ENCODE results near the gene ABCC6. TPM values are rescaled to one million over a fixed set of nuclear protein-coding genes. Genes with fewer than 3 reads are reported as not detected.

The ABCC6 gene
- total RNA-seq, 1 experiment from 2014 or later, result 2.9 TPM

GRCh38 chr16:16159662-16160061, 63.6 kb downstream of the ABCC6 start:
- POLR2A ChIA-PET, result no interaction called here
- H3K4me3 ChIP-seq (ENCODE audit: low read depth in 2 of 2, low read length in 2 of 2), result no peak overlapping the region
- TF ChIP-seq POLR2AphosphoS5 (IDR thresholded peaks at IDR 0.05; ENCODE audit: low read depth, low read length), result no peak
- H3K27me3 ChIP-seq (ENCODE audit: control insufficient read depth, insufficient read depth, low read length), result no peaks in the 10 kb centered on the region
- in situ Hi-C loops (cut with HindIII; ENCODE audit: low pct_unique_long_range_greater_than_20kb, low sequenced_read_pairs) (no loop called here), intact Hi-C loops (cut with micrococcal nuclease; ENCODE audit: unreplicated experiment) (no loop called here)
- BruUV-seq (replicated peaks), result no TSS peak
- DNase-seq (ENCODE audit: low read depth, low spot score) (no peak), ATAC-seq (no peak)
- H3K4me1 ChIP-seq (ENCODE audit: control insufficient read depth, insufficient read depth, low read length), result no peaks in the 10 kb centered on the region
- H3K27ac ChIP-seq (ENCODE audit: low read length), result no peak overlapping the region
- no peaks in the 10 kb centered on the region for H3K36me3 ChIP-seq (ENCODE audit: control insufficient read depth, insufficient read depth, low read length)
- H3K9me3 ChIP-seq (ENCODE audit: control insufficient read depth, insufficient read depth, low read depth, low read length), result no peaks in the 10 kb centered on the region
- CTCF ChIA-PET, result no interaction called here

GRCh38 chr16:16158741-16159374, 64.4 kb downstream of the ABCC6 start:
- Histone ChIP-seq H3K36me3 (ENCODE audit: control insufficient read depth, insufficient read depth, low read length) (no peaks in the 10 kb centered on the region), H3K4me3 (ENCODE audit: low read depth in 2 of 2, low read length in 2 of 2) (no peak overlapping the region), H3K27me3 (ENCODE audit: control insufficient read depth, insufficient read depth, low read length) (no peaks in the 10 kb centered on the region), H3K27ac (ENCODE audit: low read length) (no peak overlapping the region), H3K4me1 (ENCODE audit: control insufficient read depth, insufficient read depth, low read length) (no peaks in the 10 kb centered on the region), H3K9me3 (ENCODE audit: control insufficient read depth, insufficient read depth, low read depth, low read length) (no peaks in the 10 kb centered on the region)
- BruUV-seq (replicated peaks), result no TSS peak
- ATAC-seq (no peak), DNase-seq (ENCODE audit: low read depth, low spot score) (no peak)
- in situ Hi-C loops (cut with HindIII; ENCODE audit: low pct_unique_long_range_greater_than_20kb, low sequenced_read_pairs), result no loop called here
- TF ChIP-seq, protein P1, sequence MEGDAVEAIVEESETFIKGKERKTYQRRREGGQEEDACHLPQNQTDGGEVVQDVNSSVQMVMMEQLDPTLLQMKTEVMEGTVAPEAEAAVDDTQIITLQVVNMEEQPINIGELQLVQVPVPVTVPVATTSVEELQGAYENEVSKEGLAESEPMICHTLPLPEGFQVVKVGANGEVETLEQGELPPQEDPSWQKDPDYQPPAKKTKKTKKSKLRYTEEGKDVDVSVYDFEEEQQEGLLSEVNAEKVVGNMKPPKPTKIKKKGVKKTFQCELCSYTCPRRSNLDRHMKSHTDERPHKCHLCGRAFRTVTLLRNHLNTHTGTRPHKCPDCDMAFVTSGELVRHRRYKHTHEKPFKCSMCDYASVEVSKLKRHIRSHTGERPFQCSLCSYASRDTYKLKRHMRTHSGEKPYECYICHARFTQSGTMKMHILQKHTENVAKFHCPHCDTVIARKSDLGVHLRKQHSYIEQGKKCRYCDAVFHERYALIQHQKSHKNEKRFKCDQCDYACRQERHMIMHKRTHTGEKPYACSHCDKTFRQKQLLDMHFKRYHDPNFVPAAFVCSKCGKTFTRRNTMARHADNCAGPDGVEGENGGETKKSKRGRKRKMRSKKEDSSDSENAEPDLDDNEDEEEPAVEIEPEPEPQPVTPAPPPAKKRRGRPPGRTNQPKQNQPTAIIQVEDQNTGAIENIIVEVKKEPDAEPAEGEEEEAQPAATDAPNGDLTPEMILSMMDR (IDR thresholded peaks at IDR 0.05), result no peak
- TF ChIP-seq SIN3A (IDR thresholded peaks at IDR 0.05; ENCODE audit: borderline replicate concordance, insufficient read depth, low read depth, low read length) (no peak), TCF7L2 (IDR thresholded peaks at IDR 0.05; ENCODE audit: low read depth, low read length) (no peak), POLR2AphosphoS5 (IDR thresholded peaks at IDR 0.05; ENCODE audit: low read depth, low read length) (no peak)
- TF ChIP-seq, protein P2, sequence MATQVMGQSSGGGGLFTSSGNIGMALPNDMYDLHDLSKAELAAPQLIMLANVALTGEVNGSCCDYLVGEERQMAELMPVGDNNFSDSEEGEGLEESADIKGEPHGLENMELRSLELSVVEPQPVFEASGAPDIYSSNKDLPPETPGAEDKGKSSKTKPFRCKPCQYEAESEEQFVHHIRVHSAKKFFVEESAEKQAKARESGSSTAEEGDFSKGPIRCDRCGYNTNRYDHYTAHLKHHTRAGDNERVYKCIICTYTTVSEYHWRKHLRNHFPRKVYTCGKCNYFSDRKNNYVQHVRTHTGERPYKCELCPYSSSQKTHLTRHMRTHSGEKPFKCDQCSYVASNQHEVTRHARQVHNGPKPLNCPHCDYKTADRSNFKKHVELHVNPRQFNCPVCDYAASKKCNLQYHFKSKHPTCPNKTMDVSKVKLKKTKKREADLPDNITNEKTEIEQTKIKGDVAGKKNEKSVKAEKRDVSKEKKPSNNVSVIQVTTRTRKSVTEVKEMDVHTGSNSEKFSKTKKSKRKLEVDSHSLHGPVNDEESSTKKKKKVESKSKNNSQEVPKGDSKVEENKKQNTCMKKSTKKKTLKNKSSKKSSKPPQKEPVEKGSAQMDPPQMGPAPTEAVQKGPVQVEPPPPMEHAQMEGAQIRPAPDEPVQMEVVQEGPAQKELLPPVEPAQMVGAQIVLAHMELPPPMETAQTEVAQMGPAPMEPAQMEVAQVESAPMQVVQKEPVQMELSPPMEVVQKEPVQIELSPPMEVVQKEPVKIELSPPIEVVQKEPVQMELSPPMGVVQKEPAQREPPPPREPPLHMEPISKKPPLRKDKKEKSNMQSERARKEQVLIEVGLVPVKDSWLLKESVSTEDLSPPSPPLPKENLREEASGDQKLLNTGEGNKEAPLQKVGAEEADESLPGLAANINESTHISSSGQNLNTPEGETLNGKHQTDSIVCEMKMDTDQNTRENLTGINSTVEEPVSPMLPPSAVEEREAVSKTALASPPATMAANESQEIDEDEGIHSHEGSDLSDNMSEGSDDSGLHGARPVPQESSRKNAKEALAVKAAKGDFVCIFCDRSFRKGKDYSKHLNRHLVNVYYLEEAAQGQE (IDR thresholded peaks at IDR 0.05; ENCODE audit: insufficient read depth in 1 of 2, low read depth in 2 of 2, low read length in 1 of 2), result no peak
- ChIA-PET POLR2A (no interaction called here), CTCF (interaction anchor here (0.6 kb wide), 1 partner anchor 402 kb away, joined by 8 read pairs; no protein-coding TSS in a partner anchor)
- intact Hi-C loops (cut with micrococcal nuclease; ENCODE audit: unreplicated experiment), result no loop called here

DNA sequence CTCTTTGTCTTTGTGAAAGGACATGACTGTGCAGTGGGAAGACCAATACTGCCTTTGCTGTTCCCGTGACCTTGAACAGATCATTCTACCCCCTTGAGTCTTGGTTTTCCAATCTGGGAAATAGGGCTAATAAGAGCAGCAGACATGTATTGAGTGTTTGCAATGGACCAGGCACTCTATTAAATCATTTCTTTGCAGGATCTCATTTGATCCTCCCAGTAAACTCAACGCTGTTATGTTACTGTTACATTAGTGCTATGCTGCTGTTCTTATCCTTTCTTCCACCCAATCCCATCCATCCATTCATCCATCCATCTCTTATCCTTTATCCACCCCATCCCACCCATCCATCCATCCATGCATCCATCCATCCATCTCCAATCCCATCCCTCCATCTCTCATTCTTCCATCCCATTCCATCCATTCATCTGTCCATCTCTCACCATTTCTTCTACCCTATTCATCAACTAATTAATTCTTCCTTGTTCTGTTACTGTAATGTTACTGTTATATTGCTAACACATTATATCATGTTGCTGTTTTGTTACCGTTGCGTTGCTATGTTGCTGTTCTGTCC, 65.1 kb downstream of the ABCC6 start:
- CTCF ChIA-PET, result no interaction called here
- no TSS peak for BruUV-seq (replicated peaks)
- Histone ChIP-seq H3K4me1 (ENCODE audit: control insufficient read depth, insufficient read depth, low read length) (no peaks in the 10 kb centered on the region), H3K27me3 (ENCODE audit: control insufficient read depth, insufficient read depth, low read length) (no peaks in the 10 kb centered on the region), H3K36me3 (ENCODE audit: control insufficient read depth, insufficient read depth, low read length) (no peaks in the 10 kb centered on the region), H3K27ac (ENCODE audit: low read length) (no peak overlapping the region), H3K4me3 (ENCODE audit: low read depth in 2 of 2, low read length in 2 of 2) (no peak overlapping the region), H3K9me3 (ENCODE audit: control insufficient read depth, insufficient read depth, low read depth, low read length) (no peaks in the 10 kb centered on the region)
- intact Hi-C loops (cut with micrococcal nuclease; ENCODE audit: unreplicated experiment), result no loop called here
- in situ Hi-C loops (cut with HindIII; ENCODE audit: low pct_unique_long_range_greater_than_20kb, low sequenced_read_pairs), result no loop called here
- DNase-seq (ENCODE audit: low read depth, low spot score) (no peak), ATAC-seq (no peak)
- TF ChIP-seq, protein P1 (IDR thresholded peaks at IDR 0.05), result no peak
- TF ChIP-seq, protein P2 (IDR thresholded peaks at IDR 0.05; ENCODE audit: insufficient read depth in 1 of 2, low read depth in 2 of 2, low read length in 1 of 2), result no peak
- TF ChIP-seq TCF7L2 (IDR thresholded peaks at IDR 0.05; ENCODE audit: low read depth, low read length) (no peak), POLR2AphosphoS5 (IDR thresholded peaks at IDR 0.05; ENCODE audit: low read depth, low read length) (no peak), SIN3A (IDR thresholded peaks at IDR 0.05; ENCODE audit: borderline replicate concordance, insufficient read depth, low read depth, low read length) (no peak)
- POLR2A ChIA-PET, result no interaction called here
